Loucy (cell line): ENCODE results near the gene MACROD2.

Source experiments
- EZH2phosphoT487 ChIP-seq: fragments of 200-600 bp; IDR thresholded peaks from 2 replicates; pipeline ENCODE4 v1.6.1; 2018; ENCODE audit warnings: antibody characterized with exemption, mild to moderate bottlenecking, moderate library complexity, borderline replicate concordance
- TF ChIP-seq, protein P1 (sequence below): fragments of 200-600 bp; sonication (generic); conservative IDR thresholded peaks from 2 replicates; pipeline ENCODE4 v1.5.1; 2014; ENCODE audit warnings: mild to moderate bottlenecking, antibody characterized with exemption, low read length

DNA sequence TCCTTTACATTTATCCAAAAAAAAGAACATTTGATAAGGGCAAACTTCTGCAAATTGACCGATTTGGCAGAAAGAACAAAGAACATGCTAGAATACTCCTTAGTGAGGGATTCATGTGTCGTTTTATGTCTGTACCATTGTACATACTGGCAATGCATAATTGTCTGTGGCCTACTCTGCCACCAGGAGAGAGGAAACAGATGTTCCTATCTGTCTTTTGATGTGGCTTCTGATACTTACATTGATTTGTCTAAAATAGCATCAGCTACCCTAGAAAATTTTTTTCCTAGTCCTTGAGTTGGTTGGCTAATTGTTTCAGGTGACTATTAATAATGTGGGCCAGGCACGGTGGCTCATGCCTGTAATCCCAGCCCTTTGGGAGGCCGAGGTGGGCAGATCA is 1923.8 kb downstream of the MACROD2 start:
- TF ChIP-seq, protein P1, sequence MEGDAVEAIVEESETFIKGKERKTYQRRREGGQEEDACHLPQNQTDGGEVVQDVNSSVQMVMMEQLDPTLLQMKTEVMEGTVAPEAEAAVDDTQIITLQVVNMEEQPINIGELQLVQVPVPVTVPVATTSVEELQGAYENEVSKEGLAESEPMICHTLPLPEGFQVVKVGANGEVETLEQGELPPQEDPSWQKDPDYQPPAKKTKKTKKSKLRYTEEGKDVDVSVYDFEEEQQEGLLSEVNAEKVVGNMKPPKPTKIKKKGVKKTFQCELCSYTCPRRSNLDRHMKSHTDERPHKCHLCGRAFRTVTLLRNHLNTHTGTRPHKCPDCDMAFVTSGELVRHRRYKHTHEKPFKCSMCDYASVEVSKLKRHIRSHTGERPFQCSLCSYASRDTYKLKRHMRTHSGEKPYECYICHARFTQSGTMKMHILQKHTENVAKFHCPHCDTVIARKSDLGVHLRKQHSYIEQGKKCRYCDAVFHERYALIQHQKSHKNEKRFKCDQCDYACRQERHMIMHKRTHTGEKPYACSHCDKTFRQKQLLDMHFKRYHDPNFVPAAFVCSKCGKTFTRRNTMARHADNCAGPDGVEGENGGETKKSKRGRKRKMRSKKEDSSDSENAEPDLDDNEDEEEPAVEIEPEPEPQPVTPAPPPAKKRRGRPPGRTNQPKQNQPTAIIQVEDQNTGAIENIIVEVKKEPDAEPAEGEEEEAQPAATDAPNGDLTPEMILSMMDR: no peak
- no peak for TF ChIP-seq EZH2phosphoT487
